ENCODE measurements around the gene IL1RL1.

The IL1RL1 gene

DNA sequence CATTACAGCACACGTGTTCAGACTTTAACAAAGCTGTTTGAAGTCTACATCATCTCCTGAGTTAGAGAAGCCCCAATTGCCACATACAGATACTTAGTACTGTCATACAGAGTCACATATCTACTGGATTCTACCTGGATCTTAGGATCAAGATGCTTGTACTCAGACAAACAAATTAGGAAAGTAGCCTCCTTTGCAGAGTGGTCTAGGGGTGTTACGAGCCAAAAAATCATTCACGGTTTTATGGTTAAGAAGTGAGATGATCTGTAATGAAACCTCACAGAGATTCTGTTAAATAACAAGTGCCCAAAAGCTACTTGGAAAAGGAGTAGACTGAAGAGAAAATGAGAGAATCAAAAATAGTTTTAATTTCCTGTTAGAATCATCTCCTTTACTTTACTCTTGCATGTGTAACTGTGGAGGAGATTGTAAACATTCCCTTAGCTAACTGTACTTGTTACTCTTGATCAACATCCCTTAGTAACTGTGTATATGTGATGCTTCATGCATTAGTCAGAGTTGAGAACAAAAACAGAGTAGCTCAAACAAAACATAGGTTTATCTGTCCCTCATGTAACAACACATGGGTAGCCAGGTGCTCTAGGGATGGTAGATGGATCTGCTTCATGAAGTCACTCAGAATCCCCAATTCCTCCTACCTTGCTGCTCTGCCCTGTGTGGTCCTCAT, 16.4 kb upstream of the IL1RL1 start:
- TF ChIP-seq, protein P1, sequence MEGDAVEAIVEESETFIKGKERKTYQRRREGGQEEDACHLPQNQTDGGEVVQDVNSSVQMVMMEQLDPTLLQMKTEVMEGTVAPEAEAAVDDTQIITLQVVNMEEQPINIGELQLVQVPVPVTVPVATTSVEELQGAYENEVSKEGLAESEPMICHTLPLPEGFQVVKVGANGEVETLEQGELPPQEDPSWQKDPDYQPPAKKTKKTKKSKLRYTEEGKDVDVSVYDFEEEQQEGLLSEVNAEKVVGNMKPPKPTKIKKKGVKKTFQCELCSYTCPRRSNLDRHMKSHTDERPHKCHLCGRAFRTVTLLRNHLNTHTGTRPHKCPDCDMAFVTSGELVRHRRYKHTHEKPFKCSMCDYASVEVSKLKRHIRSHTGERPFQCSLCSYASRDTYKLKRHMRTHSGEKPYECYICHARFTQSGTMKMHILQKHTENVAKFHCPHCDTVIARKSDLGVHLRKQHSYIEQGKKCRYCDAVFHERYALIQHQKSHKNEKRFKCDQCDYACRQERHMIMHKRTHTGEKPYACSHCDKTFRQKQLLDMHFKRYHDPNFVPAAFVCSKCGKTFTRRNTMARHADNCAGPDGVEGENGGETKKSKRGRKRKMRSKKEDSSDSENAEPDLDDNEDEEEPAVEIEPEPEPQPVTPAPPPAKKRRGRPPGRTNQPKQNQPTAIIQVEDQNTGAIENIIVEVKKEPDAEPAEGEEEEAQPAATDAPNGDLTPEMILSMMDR (IDR thresholded peaks at IDR 0.05): no peak

DNA sequence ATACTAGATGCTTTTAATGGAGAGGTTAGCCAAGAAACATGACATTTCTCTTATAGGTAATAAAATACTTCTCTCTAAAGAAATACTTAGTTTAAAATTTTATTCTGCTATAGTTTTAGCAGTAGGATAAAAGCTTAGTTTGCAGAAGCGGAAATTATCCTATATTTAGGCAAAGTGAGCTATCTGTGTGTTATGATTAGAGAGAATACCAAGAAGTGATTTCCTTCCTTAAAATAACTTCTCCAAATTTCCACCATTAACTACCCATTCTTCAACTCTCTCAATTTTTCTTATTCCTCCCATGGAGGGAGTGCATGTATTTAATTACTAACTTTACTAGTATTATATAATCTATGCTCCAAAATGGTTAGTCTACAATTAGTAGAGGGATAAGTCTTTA, 15.8 kb upstream of the IL1RL1 start:
- TF ChIP-seq, protein P1 (IDR thresholded peaks at IDR 0.05): no peak

DNA sequence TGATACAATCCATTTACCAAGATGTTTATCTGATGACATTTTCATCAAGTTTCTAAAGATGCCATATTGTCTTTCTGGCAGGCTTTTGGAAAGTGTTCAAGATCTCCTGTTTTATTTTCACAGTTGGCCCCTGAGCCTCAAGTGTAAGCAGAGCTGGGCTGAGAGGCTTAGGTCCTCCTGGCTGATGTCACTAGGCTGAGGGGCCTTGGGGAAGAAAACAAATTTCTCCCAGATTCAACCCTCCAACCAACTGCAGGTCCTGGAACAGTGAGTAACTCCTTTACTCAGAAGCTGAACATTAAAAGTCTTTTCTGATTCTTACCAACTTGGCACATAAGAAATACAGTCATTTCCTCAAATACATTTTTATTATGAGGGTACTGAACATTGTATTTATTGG, 14.9 kb upstream of the IL1RL1 start:
- TF ChIP-seq, protein P1 (IDR thresholded peaks at IDR 0.05): no peak

DNA sequence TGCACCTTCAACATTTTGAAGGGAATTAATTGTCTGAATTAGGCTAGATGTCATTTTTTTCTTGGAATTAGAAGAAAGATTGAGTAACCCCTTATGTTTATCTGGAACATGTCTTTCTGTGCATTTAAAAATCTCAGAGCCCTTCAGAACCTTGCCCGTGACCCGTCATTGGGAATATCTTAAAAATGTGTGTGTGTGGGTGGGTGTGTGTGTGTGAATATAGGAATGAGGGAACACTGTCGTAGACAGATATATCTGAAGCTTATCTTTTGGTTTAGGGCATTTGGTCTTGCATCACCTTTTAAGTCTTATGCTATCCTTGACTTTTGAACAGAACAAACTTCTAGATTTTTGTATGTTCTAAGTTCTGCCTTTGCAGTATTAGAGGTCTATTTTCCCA, 13.5 kb upstream of the IL1RL1 start:
- TF ChIP-seq, protein P1 (IDR thresholded peaks at IDR 0.05): no peak

DNA sequence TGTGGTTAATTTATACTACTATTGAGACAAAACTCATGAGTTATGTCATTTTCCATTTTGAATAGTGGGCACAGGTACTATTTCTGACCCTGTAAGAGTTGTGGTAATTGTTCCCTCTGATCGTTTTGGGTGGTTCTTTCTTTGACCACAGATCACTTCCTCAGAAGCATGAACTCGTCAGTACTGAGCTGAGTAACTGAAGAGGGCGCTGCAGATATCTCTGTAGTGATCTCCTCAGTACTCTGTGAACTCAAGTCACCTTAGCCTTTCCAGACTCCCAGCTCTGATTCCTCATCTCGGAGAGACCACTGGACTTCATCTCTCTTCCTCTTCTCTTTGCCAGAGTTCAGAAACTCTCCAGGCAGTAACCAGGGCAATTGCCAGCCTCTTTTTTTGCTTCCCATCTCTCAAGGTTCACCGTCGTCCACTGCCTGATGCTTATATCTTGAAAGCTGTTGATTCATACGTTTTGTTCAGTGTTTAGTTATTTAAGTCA, 9.4 kb upstream of the IL1RL1 start:
- TF ChIP-seq, protein P1 (IDR thresholded peaks at IDR 0.05): no peak; the same call in 1 of the 2 replicates

DNA sequence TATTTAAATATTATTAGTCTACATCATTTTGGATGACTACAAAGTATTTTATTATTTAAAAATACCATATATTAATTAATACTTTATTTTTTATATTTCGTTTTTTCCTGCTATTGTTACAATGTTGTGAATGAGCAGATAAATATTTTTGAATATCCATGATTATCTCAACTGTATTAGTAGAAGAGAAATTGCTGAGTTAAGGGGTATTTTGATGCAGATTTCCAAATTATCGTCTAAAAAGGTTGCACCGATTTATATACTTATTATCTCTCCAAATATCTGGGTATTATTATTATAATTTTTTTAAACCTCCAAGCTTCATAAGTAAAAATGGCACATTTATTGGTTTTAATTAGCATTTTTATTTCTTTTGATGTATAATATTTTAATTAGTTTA, 8.9 kb upstream of the IL1RL1 start:
- TF ChIP-seq, protein P1 (IDR thresholded peaks at IDR 0.05): no peak

DNA sequence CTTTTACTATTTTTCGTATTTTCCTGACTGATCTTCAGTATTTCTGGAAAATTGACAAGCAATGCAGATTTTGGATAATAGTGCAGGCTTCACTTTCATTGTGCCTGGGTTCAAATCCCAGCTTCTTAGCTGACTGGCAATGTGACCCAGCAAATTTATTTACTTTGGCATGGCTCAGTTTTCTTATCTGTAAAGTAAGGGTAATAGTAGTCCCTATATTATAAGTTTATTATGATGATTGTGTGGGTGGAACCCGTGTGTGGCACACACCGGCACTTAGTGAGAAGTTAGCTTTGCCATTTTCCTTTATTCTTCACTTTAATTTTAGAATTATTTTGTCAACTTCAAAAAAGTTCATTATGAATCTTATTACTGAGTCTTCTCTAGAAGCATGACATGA, 7.8 kb upstream of the IL1RL1 start:
- TF ChIP-seq, protein P1 (IDR thresholded peaks at IDR 0.05): no peak

DNA sequence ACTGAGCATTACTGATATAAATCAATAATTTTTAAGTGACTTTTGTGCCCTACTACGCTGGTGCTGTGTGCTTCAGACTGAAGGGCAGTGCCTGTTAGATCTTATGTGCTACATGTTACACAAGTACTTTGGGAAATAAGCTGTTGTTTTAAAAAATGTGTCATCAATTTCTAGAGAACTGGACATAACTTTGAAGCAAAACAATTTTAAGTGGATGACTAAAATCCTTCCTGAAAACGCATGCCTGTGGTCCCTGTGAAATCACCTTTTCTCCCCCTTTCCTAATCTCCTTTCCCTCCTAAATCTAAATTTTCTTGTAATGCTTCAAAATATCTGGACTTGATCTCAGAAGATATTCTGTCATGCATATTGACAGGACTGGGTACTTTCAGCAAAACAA, 7.1 kb upstream of the IL1RL1 start:
- TF ChIP-seq, protein P1 (IDR thresholded peaks at IDR 0.05): no peak

Data from LNCAP (cell line).